OCI-LY7 (cell line): ENCODE measurements around the gene CKAP4.

Experiments
- EZH2phosphoT487 ChIP-seq: fragments of 200-600 bp; sonication (generic); IDR thresholded peaks from 2 replicates; pipeline ENCODE4 v1.6.1; 2018; ENCODE audit warnings: low read depth, borderline replicate concordance, mild to moderate bottlenecking, mixed run types, antibody characterized with exemption, low read length, moderate library complexity, mixed read lengths
- TF ChIP-seq, protein P1 (sequence below): fragments of 200-600 bp; sonication (generic); conservative IDR thresholded peaks from 2 replicates; pipeline ENCODE4 v1.5.1; 2014; ENCODE audit warnings: mild to moderate bottlenecking, antibody characterized with exemption, low read length, moderate library complexity, mixed read lengths

DNA sequence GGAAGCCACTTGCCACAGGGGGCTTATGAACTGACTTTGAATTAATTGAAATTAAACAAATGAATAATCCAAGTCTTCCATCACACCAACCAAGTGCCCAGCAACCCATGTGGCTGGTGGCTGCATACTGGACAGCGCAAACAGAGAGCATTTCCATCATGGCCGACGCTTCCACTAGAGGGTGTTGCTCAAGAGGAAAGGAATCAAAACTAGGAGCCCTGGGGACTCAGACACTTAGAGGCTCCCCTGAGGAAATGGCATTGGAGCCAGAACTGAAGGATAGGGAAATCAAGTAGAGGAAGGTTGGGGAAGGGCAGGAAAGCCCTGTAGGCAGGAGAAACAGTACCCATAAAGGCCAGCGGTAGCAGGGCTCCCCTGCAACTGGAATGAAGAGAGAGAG lies 58.5 kb downstream of the CKAP4 start:
- TF ChIP-seq, protein P1, sequence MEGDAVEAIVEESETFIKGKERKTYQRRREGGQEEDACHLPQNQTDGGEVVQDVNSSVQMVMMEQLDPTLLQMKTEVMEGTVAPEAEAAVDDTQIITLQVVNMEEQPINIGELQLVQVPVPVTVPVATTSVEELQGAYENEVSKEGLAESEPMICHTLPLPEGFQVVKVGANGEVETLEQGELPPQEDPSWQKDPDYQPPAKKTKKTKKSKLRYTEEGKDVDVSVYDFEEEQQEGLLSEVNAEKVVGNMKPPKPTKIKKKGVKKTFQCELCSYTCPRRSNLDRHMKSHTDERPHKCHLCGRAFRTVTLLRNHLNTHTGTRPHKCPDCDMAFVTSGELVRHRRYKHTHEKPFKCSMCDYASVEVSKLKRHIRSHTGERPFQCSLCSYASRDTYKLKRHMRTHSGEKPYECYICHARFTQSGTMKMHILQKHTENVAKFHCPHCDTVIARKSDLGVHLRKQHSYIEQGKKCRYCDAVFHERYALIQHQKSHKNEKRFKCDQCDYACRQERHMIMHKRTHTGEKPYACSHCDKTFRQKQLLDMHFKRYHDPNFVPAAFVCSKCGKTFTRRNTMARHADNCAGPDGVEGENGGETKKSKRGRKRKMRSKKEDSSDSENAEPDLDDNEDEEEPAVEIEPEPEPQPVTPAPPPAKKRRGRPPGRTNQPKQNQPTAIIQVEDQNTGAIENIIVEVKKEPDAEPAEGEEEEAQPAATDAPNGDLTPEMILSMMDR, result no peak
- TF ChIP-seq EZH2phosphoT487, result no peak
